ENCODE results near the gene ENDOV.

The ENDOV gene

GRCh38 chr17:80447790-80448189 is 32.8 kb downstream of the ENDOV start:
- Histone ChIP-seq H3K27me3 (ENCODE audit: insufficient read depth, low read length) (no peaks in the 10 kb centered on the region), H3K4ac (ENCODE audit: low read depth, low read length) (no peak overlapping the region), H4K8ac (ENCODE audit: low read depth, low read length) (no peak overlapping the region), H3K4me3 (ENCODE audit: low read depth, low read length) (no peak overlapping the region), H3K36me3 (ENCODE audit: control insufficient read depth in 1 of 2, insufficient read depth in 2 of 2, low read length in 2 of 2) (no peaks in the 10 kb centered on the region), H4K12ac (ENCODE audit: low read depth, low read length) (no peak overlapping the region), H2BK12ac (ENCODE audit: low read length) (no peak overlapping the region), H3K18ac (ENCODE audit: low read length) (no peak overlapping the region), H3K27ac (ENCODE audit: low read depth, low read length) (no peak overlapping the region), H2AFZ (ENCODE audit: insufficient read depth, low read length, poor library complexity) (no peak overlapping the region), H3K14ac (ENCODE audit: low read length) (no peak overlapping the region), H4K91ac (ENCODE audit: low read depth, low read length) (no peak overlapping the region), H3K79me1 (ENCODE audit: low read length) (no peaks in the 10 kb centered on the region), H3K4me1 (ENCODE audit: control insufficient read depth in 1 of 2, insufficient read depth in 2 of 2, low read length in 2 of 2) (no peaks in the 10 kb centered on the region), H3K79me2 (ENCODE audit: control insufficient read depth, insufficient read depth, low read length, poor library complexity) (no peaks in the 10 kb centered on the region), H3K23ac (ENCODE audit: low read length) (no peak overlapping the region), H2AK5ac (ENCODE audit: low read length) (no peak overlapping the region), H2BK120ac (ENCODE audit: insufficient read depth, low read length, poor library complexity) (no peak overlapping the region), H3K9ac (ENCODE audit: low read length) (no peak overlapping the region), H3K9me3 (ENCODE audit: insufficient read depth, low read depth, low read length) (peaks cover 2% of the 10 kb centered on the region), H2BK5ac (ENCODE audit: low read depth, low read length, poor library complexity) (no peak overlapping the region), H3K4me2 (ENCODE audit: low read length) (no peak overlapping the region)
- no CpG with 5 or more reads among the region's 4 CpGs for WGBS (ENCODE audit: extremely low coverage, insufficient coverage, insufficient read length)
- DNase-seq = peak; percentile 9 to 48

- Histone ChIP-seq H4K12ac (ENCODE audit: low read depth, low read length) (no peak overlapping the region), H3K36me3 (ENCODE audit: control insufficient read depth in 1 of 2, insufficient read depth in 2 of 2, low read length in 2 of 2) (no peaks in the 10 kb centered on the region), H3K18ac (ENCODE audit: low read length) (no peak overlapping the region), H3K79me1 (ENCODE audit: low read length) (peaks cover 3% of the 10 kb centered on the region), H4K91ac (ENCODE audit: low read depth, low read length) (no peak overlapping the region), H2AK5ac (ENCODE audit: low read length) (no peak overlapping the region), H3K9ac (ENCODE audit: low read length) (no peak overlapping the region), H3K27ac (ENCODE audit: low read depth, low read length) (no peak overlapping the region), H3K4me1 (ENCODE audit: control insufficient read depth in 1 of 2, insufficient read depth in 2 of 2, low read length in 2 of 2) (peaks cover 5% of the 10 kb centered on the region in 2 experiments), H3K4ac (ENCODE audit: low read depth, low read length) (no peak overlapping the region), H2BK12ac (ENCODE audit: low read length) (no peak overlapping the region), H3K4me2 (ENCODE audit: low read length) (no peak overlapping the region), H2BK5ac (ENCODE audit: low read depth, low read length, poor library complexity) (no peak overlapping the region), H2AFZ (ENCODE audit: insufficient read depth, low read length, poor library complexity) (no peak overlapping the region), H4K8ac (ENCODE audit: low read depth, low read length) (no peak overlapping the region), H3K27me3 (ENCODE audit: insufficient read depth, low read length) (no peaks in the 10 kb centered on the region), H3K9me3 (ENCODE audit: insufficient read depth, low read depth, low read length) (peaks cover 6% of the 10 kb centered on the region), H3K14ac (ENCODE audit: low read length) (no peak overlapping the region), H3K4me3 (ENCODE audit: low read depth, low read length) (peak overlapping the region; percentile 25), H3K23ac (ENCODE audit: low read length) (no peak overlapping the region), H3K79me2 (ENCODE audit: control insufficient read depth, insufficient read depth, low read length, poor library complexity) (peaks cover 3% of the 10 kb centered on the region), H2BK120ac (ENCODE audit: insufficient read depth, low read length, poor library complexity) (no peak overlapping the region)
- DNase-seq = no peak
- no CpG with 5 or more reads among the region's 27 CpGs for WGBS (ENCODE audit: extremely low coverage, insufficient coverage, insufficient read length)
Measured at GRCh38 chr17:80449194-80449929, 34.4 kb downstream of the ENDOV start.

DNA sequence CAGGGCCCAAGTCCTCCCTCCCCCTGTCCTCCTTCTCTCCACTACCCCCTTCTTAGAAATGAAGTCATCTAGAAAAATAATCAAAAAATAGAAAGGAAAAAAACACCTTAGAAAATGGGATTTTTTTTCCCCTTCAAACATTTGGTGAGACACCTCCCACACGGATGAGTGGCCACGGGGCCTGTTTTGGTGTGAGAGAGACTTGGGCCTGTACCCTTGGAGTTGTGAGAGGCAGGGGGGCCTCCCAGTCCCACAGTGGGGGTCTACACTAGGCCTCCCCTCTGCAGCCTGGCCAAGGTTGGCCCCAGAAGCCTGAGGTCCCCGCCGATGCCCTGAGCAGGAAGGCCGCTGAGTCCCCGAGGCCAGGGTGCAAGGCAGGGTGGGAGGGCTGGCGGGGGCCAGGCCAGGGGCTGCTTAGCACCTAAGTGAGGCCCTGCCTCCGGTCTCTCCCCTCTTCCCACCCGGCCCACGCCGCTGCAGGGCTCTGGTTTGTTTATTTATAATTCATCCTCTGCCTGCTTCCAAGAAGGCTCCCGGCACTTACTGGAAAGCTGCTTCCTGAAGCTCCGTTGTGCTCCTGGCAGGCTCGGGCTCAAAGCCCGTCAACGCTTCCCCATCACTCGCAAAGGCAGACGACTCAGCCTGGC is 35.1 kb downstream of the ENDOV start:
- no peak for DNase-seq
- Histone ChIP-seq H3K79me2 (ENCODE audit: control insufficient read depth, insufficient read depth, low read length, poor library complexity) (peaks cover 6% of the 10 kb centered on the region), H3K4ac (ENCODE audit: low read depth, low read length) (no peak overlapping the region), H3K23ac (ENCODE audit: low read length) (no peak overlapping the region), H2BK120ac (ENCODE audit: insufficient read depth, low read length, poor library complexity) (no peak overlapping the region), H3K4me2 (ENCODE audit: low read length) (no peak overlapping the region), H3K79me1 (ENCODE audit: low read length) (peaks cover 8% of the 10 kb centered on the region), H2BK5ac (ENCODE audit: low read depth, low read length, poor library complexity) (no peak overlapping the region), H3K18ac (ENCODE audit: low read length) (no peak overlapping the region), H3K9ac (ENCODE audit: low read length) (no peak overlapping the region), H3K4me1 (ENCODE audit: control insufficient read depth in 1 of 2, insufficient read depth in 2 of 2, low read length in 2 of 2) (peaks cover 5% of the 10 kb centered on the region in 2 experiments), H3K27ac (ENCODE audit: low read depth, low read length) (no peak overlapping the region), H2BK12ac (ENCODE audit: low read length) (no peak overlapping the region), H2AFZ (ENCODE audit: insufficient read depth, low read length, poor library complexity) (no peak overlapping the region), H3K27me3 (ENCODE audit: insufficient read depth, low read length) (no peaks in the 10 kb centered on the region), H4K91ac (ENCODE audit: low read depth, low read length) (no peak overlapping the region), H4K12ac (ENCODE audit: low read depth, low read length) (no peak overlapping the region), H2AK5ac (ENCODE audit: low read length) (no peak overlapping the region), H3K36me3 (ENCODE audit: control insufficient read depth in 1 of 2, insufficient read depth in 2 of 2, low read length in 2 of 2) (no peaks in the 10 kb centered on the region), H3K9me3 (ENCODE audit: insufficient read depth, low read depth, low read length) (peaks cover 6% of the 10 kb centered on the region), H3K4me3 (ENCODE audit: low read depth, low read length) (no peak overlapping the region), H4K8ac (ENCODE audit: low read depth, low read length) (no peak overlapping the region), H3K14ac (ENCODE audit: low read length) (no peak overlapping the region)
- no CpG with 5 or more reads among the region's 18 CpGs for WGBS (ENCODE audit: extremely low coverage, insufficient coverage, insufficient read length)

GRCh38 chr17:80451104-80451775 is 36.3 kb downstream of the ENDOV start:
- Histone ChIP-seq H4K91ac (ENCODE audit: low read depth, low read length) (no peak overlapping the region), H4K12ac (ENCODE audit: low read depth, low read length) (no peak overlapping the region), H3K4me3 (ENCODE audit: low read depth, low read length) (no peak overlapping the region), H3K23ac (ENCODE audit: low read length) (no peak overlapping the region), H3K14ac (ENCODE audit: low read length) (no peak overlapping the region), H2AFZ (ENCODE audit: insufficient read depth, low read length, poor library complexity) (no peak overlapping the region), H3K4me1 (ENCODE audit: control insufficient read depth in 1 of 2, insufficient read depth in 2 of 2, low read length in 2 of 2) (peaks cover 5 to 7% of the 10 kb centered on the region in 2 experiments), H3K79me1 (ENCODE audit: low read length) (peaks cover 11% of the 10 kb centered on the region), H4K8ac (ENCODE audit: low read depth, low read length) (no peak overlapping the region), H3K27ac (ENCODE audit: low read depth, low read length) (no peak overlapping the region), H3K79me2 (ENCODE audit: control insufficient read depth, insufficient read depth, low read length, poor library complexity) (peaks cover 7% of the 10 kb centered on the region), H3K18ac (ENCODE audit: low read length) (no peak overlapping the region), H3K27me3 (ENCODE audit: insufficient read depth, low read length) (no peaks in the 10 kb centered on the region), H2BK12ac (ENCODE audit: low read length) (no peak overlapping the region), H3K4ac (ENCODE audit: low read depth, low read length) (no peak overlapping the region), H2BK5ac (ENCODE audit: low read depth, low read length, poor library complexity) (no peak overlapping the region), H2BK120ac (ENCODE audit: insufficient read depth, low read length, poor library complexity) (no peak overlapping the region), H3K9ac (ENCODE audit: low read length) (no peak overlapping the region), H3K4me2 (ENCODE audit: low read length) (no peak overlapping the region), H2AK5ac (ENCODE audit: low read length) (no peak overlapping the region), H3K36me3 (ENCODE audit: control insufficient read depth in 1 of 2, insufficient read depth in 2 of 2, low read length in 2 of 2) (no peaks in the 10 kb centered on the region), H3K9me3 (ENCODE audit: insufficient read depth, low read depth, low read length) (peaks cover 6% of the 10 kb centered on the region)
- WGBS (ENCODE audit: extremely low coverage, insufficient coverage, insufficient read length) = no CpG with 5 or more reads among the region's 9 CpGs
- no peak for DNase-seq

Measured in trophoblast cell (in vitro differentiated cells and primary cell).